Measurements from ENCODE around the gene FCN1.

FCN1 gene

DNA sequence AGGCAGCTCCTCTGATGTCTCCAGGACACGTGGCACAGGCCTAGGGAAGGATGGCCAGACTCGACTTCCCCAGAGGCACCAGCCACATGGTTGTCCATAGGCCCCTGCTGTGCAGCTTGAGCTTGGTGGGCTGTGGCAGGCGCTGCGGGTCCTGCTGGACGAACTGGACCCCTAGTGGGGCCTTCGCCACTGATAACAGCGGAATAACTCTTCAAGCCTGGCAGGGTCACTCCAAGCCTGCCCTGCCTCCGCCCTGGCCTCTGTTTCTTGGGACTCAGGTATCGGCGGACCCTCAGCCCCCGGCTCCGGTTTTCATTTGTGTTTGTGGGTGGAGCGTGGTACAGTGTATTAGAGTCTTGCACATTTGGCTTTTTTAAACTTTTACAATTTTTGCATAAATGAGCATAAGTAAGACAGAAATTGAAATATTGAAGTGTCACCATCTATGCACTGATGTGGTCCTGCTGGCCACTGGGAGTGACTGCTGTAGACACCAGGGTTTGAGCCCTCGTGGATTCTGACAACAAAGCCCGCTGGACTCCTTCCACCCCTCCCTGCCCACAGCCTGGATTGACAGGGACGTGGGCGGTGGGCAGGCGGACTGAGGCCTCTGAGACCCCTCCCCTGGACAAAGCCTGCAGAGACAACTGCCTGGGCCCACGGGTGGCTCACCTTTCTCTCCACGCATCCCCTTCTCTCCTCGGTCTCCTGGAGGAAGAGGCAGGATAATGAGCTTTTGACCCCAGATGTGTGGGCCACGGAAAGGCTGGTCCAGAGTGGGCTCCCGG, 3.8 kb downstream of the FCN1 start:
- no peak for DNase-seq (ENCODE audit: low read depth)

DNA sequence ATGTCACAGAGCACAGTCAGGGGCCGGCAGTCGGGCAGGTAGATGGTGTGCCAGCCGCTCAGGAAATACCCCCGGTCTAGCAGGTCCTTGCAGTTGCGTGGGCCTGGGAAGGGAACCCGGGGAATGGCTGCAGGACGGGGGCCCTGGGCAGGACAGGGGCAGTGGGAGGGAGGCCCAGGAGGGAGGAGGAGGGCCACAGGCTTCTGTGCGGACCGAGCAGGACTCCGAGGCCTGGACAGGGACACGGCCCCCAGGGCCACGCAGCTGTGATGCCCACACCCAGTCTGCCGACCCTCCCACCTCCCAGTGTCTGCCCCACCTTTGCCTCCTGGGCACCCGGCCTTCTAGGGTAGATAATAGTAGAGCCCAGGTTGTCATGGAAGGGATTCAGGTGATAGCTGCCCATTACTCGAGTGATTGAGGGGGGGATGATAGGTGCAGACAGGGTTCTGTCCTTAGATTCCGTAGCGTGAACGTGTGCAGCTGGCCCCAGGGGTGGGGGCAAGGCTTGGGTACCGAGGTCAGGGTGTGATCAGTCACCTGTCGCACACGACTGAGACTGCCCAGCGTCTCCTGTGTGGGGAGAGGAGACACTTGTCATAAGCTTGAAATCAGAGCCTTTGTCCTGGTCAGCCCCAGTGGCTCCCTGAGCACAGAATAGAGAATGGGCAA, 4.5 kb downstream of the FCN1 start:
- no peak for DNase-seq (ENCODE audit: low read depth)

DNA sequence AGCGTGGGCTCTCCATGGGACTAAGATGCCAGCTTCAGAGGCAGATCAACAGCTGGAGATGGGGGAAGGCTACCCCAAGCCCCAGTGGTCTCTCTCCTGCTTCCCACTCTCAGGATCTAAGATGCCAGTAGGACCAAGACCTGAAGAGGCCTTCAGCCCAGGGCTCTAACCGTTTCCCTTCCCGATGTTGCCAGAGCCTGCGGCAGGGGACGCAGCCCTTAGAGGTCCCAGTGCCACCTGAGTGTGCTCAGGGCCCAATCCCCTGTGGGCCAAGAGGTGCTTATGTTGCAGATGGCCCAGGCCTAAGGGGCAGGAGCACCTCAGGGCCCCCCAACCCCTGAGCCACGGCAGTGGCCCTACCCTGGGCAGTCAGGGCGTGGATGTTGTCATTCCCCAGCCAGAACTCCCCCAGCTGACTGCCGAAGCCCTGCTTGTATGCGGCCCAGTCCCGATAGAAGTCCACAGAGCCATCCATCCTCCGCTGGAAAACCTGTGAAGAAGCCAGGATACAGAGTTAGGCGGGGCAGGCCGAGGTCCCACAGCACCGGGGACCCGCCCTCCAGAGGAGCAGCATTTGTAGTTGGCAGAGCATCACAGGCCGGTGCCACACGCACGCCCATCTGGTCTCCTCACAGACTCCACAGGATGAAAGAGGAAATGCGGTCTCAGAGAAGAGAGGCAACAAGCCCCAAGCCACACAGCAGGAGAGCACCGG, 5.4 kb downstream of the FCN1 start:
- DNase-seq (ENCODE audit: low read depth), result no peak

DNA sequence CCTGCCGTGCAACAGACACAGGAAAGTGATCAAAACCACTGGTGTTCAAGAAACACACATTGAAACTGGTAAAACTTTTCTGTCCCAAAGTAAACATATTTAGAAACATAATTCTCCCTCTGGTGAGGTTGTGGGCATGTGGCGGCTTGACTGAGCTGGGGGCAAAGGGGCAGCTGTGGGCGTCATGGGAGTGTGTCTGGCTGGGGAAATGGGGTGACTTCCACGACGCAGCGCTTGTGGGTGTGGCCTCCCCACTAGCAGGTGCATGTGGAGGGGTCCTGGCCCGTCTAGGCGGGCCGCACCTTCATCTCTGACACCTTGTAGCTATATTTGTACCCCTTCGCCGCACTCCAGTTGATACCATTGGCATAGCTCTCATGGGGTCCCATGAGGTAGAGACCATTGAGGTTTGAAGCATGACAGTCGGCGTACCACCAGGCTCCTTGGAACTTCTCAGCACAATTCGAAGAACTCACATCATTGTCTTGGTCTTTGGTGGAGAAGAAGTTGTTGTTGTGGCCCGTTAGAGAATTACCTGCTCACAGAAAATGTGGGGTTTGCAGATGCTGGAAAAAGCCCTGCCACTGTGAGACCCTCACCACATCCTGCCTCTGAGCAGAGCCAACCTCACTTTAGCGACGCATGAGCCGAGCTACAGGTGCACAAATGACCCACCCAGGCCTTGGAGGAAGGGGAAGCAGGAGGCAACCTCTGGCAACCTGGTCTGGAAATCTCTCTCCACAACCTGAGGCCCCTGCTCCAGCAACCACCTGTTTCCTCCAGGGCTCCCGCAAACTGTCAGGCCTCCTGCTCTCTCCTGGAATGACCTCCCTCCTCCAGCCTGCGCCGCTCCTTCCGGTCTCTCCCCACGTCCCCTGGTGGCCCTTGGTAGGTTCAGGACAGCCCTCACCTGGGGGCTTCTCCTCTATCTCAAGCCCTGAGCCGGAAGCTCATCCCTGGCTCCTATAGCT, 7.9 kb downstream of the FCN1 start:
- no peak for DNase-seq (ENCODE audit: low read depth)

DNA sequence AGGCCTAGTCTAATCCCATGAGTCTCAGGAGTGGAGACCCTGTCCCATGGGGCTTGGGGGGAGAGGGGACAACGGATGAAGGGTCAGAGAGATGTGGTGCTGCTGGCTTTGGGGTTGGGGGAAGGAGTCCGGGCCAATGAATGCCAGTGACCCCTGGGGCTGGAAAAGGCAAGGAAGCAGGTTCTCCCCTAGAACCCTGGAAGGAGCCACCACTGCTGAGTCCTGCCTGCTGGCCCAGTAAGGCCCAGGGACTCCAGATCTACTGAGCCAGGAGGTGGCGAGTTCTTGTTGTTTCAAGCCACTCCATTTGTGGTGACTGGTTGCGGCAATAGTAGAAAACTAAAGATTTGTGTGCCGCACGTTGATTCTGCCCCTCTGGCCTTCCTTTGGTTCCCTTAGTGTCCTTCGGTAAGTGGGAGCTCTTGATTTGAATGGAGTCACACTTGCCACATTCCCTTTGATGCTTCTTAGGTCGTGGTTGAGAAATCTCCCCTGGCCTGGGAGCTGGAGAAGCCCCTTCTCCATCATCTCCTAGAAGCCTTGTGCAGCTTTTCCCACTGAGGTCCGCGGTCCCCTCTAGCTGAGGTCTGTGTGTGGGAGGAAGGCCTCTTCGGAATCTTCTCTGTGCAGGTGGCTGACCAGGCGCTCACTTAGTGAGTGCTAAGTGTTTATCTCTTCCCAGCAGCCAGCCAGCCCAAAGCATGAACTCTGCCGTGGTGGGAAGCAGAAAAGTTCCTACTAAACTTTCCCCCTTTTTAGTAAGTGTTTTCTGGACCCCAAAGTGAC, 9.0 kb downstream of the FCN1 start:
- DNase-seq (ENCODE audit: low read depth), result no peak

DNA sequence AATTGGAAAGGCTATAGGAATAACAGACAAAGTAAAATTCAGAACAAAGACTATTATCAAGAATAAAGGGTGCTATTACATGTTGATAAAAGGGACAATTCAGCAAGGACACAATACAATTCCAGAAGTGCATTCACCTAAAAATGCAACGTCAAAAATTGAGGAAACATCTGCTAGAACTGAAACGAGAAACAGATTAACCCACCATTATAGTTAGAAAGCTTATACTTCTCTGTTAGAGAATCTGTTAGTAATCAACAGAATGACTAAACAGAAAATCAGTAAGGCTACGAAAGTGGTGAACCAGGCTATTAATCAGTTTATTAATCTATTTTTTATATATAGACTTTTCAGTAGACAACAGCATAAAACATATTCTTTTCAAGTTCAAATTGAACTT, 14.8 kb downstream of the FCN1 start:
- no peak for DNase-seq (ENCODE audit: low read depth)

DNA sequence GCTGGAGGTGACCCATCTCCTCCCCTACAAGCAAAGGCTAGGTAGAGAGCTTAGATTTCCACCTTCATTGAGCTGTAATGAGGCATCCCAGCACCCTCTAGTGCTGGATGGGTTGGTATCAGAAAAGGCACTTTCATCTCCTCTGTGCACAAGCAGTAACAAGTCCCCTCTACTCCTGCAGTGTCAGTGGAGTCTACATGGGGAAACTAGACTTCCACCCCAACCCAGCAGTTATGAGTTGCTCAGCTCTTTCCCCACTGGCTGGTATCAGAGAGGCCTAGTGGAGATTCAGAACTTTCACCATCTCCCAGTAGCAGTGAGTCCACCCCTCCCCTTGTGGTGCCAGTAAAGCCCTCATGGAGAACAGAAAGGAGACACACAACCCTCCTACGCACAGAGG, 17.9 kb downstream of the FCN1 start:
- DNase-seq (ENCODE audit: low read depth), result no peak

DNA sequence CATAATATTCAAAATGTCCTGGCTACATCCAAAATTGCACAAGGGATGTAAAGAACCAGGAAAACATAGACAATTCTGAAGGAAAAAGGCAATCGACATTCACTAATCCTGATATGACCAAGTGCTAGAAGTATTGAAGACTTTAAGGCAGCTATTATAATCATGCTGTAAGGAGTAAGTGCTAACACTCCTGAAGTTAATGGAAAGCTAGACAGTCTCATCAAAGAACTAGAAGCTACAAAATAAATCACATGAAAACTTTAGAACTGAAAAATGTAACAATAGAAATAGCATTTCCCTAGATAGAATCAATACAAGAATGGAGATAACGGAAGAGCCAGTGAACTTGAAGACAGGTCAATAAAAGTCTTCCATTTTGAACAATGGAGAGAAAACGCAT, 18.5 kb downstream of the FCN1 start:
- DNase-seq (ENCODE audit: low read depth), result no peak

DNA sequence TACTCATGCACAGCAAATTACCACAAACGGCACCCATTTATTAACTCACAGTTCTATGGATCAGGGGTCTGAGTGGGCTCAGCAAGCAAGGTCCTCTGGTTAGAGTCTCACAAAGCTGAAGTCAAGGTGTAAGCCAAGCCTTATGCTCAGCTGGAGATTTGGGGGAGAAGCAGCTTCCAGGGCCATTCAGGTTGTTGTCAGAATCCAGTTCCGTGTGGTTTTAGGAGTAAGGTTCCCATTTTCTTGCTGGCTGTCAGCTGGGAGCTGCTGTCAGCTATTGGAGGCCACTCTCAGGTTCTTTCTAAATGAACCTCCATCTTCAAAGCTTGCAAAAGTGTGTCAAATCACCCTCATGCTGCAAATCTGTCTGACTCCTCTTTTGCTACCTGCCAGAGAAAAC, 19.4 kb downstream of the FCN1 start:
- DNase-seq (ENCODE audit: low read depth), result no peak

DNA sequence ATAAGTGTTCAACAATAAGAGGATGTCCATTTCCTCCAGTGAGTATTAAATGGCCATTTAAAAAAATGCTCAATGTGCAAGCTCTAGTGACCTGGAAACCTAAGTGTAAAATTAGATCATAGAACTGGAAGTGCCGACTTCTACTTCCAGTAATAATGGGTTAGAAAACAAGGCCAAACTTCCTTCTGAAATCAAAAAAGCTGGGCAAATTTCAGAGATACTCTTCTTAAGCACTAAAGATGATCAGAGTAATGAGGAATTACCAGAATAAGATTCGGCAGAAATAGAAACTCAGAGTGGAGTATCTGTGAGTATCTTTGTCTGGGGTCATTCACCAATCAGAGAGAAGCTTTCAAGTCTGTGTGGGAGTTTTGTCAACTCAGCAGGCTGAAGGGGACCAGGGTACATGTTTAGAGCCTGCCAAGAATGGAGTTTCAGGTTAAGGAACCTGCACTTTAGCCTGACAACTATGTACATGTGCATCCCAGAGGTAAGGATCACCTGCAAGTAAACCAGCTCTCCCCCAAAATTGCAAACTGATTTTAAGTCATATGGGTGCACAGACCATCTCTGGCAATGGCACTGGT, 20.0 kb downstream of the FCN1 start:
- no peak for DNase-seq (ENCODE audit: low read depth)

DNA sequence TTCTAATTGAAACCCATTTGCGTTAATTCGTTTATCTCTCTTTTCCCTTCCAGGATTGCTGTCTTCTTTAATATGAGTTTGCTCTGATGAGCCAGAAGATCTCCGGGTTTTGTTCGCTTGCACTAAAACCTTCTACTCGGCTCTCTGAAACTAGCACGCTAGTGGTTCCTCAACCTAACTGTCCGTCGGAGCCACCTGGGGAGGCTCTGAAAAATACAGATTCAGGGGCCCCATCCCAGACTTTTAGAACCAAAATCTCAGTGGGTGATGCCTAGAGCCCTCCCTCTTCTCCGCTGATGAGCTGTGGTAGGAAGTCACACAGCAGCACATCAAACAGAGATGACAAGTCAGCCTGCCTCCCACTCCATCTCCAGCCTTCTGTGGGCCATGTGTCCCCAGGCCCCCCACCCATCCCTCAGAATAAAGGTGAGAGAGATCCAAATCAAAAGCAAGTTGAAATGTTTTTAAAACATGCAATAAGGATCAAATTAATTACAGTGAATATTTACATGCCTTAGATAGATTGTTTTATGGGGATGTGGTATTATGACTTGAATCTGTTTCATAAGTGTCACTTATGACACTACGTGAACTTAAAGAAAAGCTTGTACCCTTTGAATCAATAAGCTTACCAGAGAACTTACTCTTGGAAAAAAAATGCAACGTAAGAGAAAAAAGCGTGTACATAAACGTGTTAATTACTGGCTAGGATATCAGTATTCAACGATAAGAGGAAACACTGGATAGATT, 20.7 kb downstream of the FCN1 start:
- DNase-seq (ENCODE audit: low read depth), result no peak

DNA sequence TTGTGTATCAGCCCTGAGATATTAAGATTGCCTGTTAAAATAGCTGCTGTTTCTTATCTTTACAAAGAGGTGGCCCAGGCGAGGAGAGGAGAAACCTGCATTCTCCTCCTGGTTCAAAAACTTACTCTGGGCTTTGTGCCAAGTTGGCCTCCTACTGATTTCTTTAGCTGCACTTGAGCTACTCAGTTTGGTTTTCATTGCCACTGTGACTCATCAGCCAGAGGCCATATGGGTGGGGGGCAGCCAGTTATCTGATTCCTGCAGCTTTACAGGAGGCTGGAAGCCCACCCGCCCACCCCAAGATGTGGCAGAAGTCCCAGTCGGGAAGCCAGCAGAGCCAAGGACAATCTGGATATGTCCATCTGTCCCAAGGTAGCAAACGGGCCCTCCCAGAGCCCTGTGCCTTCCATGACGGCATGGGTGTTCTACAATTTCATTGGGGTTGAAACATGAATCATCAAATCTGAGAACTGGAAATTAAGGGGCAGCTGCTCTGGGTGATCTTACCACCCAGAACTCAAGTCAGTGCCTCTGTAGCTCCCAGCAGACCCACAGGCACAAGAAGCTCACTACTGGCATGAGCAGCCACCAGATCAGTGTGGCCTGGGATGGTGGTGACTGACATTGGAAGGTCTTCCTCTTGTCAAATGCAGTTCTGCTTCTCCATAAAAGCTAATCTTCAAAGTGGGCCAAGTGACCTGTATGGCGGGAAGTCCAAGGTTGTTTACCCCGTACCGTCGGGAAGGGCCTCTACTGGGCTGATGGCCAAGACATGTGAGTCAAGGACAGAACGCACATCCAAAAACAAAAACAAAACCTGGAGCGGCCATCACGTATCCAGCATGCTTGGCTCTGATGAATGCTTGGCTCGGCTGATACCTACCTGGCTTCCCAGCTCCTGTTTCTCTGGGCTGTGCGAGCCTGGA, 21.5 kb downstream of the FCN1 start:
- no peak for DNase-seq (ENCODE audit: low read depth)

DNA sequence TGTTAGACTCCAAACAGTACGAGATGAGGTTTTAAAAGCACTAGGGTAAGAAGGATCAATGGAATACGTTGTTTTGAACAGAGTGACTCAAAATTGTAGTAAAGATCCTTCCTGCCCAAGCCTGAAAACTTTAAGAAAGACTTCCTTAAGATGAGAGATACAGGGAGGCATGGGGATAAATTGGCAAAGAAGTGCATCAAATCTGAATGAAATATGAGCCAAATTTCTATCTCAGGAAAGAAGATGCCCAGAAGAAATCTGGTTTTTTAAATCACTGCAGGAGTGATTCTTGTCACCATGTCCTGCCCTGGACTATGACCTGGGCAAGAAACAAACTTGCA, 22.2 kb downstream of the FCN1 start:
- no peak for DNase-seq (ENCODE audit: low read depth)

DNA sequence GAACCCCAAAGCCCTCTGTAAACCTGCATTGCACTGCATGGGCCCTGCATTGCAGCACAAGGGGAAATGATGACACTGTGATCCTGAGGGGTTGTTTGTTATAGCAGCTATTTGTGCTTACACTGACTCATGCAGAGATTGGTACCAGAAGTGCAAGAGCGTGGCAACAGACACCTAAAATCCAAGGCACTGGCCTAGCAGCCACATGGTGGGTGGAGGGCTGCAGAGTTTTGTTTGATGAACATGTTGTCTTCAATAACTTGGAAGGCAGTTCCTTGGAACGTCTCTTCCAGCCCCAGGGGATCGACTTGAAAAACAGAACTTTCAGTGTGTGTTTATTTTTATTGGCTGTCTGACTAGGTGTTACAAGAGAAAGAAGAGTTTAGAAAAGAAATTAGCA, 22.6 kb downstream of the FCN1 start:
- DNase-seq (ENCODE audit: low read depth), result no peak

DNA sequence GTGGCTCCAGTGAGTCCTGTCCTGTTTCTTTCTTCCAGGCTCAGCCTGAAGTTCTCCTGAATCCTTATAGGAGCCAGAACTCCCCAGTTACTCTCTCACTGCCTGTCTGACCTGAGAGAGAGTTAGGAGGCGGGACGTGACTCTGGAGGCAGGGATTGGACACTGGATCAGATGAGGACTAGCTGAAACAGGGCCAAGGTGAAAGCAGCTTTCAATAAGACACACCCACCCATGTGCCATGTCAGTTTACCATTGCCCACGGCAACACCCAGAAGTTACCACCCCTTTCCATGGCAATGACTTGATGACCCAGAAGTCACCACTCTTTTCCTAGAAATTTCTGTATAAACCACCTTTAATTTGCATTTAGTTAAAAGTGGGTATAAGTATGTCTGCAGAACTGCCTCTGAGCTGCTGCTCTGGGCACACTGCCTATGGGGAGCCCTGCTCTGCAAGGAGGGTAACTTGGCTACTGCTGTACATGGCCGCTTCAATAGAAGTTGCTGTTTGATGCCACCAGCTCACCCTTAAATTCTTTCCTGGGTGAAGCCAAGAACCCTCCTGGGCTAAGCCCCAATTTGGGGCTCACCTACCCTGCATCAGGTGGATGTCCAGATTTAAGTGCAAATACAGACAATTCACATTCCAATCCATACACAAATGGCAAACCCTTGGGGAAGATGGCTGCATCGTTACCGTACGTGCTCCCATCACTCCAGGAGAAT, 23.4 kb downstream of the FCN1 start:
- no peak for DNase-seq (ENCODE audit: low read depth)

DNA sequence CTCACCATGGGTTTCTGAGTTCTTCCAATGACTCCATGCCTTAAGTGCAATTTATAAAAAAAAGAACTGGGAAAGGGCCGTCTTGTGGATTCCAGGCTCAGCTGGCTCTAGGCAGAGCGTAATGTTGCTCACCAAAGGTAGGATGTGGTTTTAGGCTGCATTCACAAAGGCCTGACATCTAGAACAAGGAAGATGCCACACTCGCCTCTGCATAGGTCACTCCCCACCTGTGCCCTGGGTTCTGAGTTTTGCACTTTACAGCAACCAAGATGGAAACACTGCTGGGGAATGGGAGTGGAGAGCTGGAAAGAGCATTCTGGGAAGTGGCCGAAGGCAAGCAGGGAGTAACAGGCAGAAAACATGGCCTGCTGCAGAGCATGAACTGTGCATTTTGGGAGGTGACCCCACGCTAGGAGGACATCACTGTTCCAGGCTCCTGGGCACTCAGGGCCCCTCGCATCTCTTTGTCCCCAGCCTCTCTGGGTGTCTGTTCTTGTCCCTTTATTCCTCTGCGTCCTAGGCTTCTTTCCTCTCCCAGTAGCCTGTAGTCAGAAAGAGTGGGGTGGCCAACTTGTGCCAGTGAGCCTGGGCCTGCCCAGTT, 24.8 kb downstream of the FCN1 start:
- no peak for DNase-seq (ENCODE audit: low read depth)

DNA sequence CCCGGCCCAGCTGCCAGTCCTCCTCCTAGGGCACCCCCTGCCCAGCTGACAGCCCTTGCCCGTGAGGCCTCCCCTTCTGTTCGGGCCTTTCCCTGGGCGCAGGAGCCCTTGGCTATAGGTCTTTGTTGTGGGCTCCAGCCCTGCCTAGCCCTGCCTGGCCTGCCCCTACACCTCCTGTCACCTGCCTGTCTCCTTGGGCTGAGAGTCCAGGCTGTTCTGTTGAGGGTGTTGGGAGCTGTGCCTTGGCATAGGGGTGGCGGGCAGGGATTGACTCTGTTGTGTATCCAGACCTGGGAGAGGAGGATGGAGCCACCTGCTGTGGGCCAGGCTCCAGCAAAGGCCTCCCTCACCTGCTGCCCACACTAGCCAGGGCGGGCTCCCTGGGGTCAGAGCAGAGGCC, 25.5 kb downstream of the FCN1 start:
- DNase-seq (ENCODE audit: low read depth), result no peak

DNA sequence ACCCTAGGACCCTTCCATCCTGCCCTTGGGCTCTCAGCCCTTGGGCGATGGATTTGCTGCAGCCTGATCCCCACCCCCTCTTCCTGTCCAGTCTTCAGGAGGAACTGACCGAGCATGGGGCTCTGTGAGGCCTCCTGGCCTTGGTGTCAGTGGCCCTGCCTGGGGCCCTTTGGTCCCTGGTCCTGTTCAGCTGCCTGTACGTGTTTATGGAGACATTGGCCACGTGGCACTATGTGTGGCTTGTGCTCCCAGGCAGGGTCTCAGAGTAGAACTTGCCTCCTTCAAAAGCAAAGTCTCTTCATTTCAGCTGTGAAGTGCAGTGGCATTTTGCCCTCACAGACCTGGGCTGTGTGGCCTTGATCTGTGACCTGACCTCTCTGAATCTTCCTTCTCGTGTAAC, 26.0 kb downstream of the FCN1 start:
- no peak for DNase-seq (ENCODE audit: low read depth)
